GM12878 (cell line): ENCODE data around the gene HBZ. TPM values are rescaled to one million over a fixed set of nuclear protein-coding genes. Genes with fewer than 3 reads are reported as not detected.

ENCODE experiments used
- polyA plus RNA-seq, 11 experiments: library from polyadenylated mRNA; depleted of rRNA in 4 of 11; unstranded in 6 of 11; stranded (reverse) in 5 of 11; fragments of >200 nt; fragmentation: Nextera tagmentation in 4 of 11; fragmentation: Illumina TruSeq in 1 of 11; extraction: Ambion mirVana in 4 of 11; extraction: Trizol in 1 of 11; gene quantifications; 1 replicate in 1 of 11; 2 replicates in 10 of 11; pipeline versions ENCODE4 v1.2.1 to v1.2.3, GENCODE V29; 2011 to 2016; ENCODE audit warnings: inconsistent platforms in 2 of 11, missing spikeins in 2 of 11, low read depth in 1 of 11
- total RNA-seq, 4 experiments: library from RNA; depleted of rRNA in 3 of 4; stranded (reverse); fragments of >200 nt in 3 of 4; fragmentation: Illumina TruSeq in 1 of 4; extraction: Trizol in 1 of 4; gene quantifications; 2 replicates each; pipeline versions ENCODE4 v1.2.1 to v1.2.3, GENCODE V29; 2013 to 2021
- TF ChIP-seq, protein P1 (sequence below): fragments of 450-650 bp; IDR thresholded peaks from 2 replicates; pipeline ENCODE4 v1.6.1; 2018; ENCODE audit warnings: borderline replicate concordance, mild to moderate bottlenecking; ENCODE audit not compliant: partially characterized antibody
- TF ChIP-seq, protein P2 (sequence below), 3 experiments: IDR thresholded peaks in 2 of 3; conservative IDR thresholded peaks in 1 of 3; 2 replicates each; pipeline ENCODE4 v1.5.1; 2011; ENCODE audit warnings: low read depth in 3 of 3, low read length in 3 of 3, mild to moderate bottlenecking in 3 of 3, control low read depth in 2 of 3, moderate library complexity in 2 of 3, inconsistent platforms in 1 of 3, mixed read lengths in 1 of 3; ENCODE audit not compliant: control insufficient read depth in 2 of 3, insufficient read depth in 1 of 3; ENCODE audit errors: extremely low read depth in 1 of 3
- TF ChIP-seq, protein P3 (sequence below): IDR thresholded peaks from 2 replicates; pipeline ENCODE4 v1.6.1; 2012; ENCODE audit warnings: improper control_type of control experiment, low read depth, low read length; ENCODE audit not compliant: insufficient replicate concordance

Gene HBZ
- total and polyA plus RNA-seq, 10 of the 15 experiments (the other 5 are each of a cell fraction or from before 2014, with no cell fraction given): 0.49 TPM; not detected in 9

DNA sequence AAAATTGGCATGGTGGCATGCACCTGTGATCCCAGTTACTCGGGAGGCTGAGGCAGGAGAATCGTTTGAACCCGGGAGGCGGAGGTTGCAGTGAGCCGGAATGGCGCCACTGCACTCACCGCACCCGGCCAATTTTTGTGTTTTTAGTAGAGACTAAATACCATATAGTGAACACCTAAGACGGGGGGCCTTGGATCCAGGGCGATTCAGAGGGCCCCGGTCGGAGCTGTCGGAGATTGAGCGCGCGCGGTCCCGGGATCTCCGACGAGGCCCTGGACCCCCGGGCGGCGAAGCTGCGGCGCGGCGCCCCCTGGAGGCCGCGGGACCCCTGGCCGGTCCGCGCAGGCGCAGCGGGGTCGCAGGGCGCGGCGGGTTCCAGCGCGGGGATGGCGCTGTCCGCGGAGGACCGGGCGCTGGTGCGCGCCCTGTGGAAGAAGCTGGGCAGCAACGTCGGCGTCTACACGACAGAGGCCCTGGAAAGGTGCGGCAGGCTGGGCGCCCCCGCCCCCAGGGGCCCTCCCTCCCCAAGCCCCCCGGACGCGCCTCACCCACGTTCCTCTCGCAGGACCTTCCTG lies 27.7 kb downstream of the HBZ start, which contains the start of gene HBQ1 (continued):
- TF ChIP-seq, protein P1, sequence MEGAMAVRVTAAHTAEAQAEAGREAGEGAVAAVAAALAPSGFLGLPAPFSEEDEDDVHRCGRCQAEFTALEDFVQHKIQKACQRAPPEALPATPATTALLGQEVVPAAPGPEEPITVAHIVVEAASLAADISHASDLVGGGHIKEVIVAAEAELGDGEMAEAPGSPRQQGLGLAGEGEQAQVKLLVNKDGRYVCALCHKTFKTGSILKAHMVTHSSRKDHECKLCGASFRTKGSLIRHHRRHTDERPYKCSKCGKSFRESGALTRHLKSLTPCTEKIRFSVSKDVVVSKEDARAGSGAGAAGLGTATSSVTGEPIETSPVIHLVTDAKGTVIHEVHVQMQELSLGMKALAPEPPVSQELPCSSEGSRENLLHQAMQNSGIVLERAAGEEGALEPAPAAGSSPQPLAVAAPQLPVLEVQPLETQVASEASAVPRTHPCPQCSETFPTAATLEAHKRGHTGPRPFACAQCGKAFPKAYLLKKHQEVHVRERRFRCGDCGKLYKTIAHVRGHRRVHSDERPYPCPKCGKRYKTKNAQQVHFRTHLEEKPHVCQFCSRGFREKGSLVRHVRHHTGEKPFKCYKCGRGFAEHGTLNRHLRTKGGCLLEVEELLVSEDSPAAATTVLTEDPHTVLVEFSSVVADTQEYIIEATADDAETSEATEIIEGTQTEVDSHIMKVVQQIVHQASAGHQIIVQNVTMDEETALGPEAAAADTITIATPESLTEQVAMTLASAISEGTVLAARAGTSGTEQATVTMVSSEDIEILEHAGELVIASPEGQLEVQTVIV: no peak
- TF ChIP-seq, protein P2, sequence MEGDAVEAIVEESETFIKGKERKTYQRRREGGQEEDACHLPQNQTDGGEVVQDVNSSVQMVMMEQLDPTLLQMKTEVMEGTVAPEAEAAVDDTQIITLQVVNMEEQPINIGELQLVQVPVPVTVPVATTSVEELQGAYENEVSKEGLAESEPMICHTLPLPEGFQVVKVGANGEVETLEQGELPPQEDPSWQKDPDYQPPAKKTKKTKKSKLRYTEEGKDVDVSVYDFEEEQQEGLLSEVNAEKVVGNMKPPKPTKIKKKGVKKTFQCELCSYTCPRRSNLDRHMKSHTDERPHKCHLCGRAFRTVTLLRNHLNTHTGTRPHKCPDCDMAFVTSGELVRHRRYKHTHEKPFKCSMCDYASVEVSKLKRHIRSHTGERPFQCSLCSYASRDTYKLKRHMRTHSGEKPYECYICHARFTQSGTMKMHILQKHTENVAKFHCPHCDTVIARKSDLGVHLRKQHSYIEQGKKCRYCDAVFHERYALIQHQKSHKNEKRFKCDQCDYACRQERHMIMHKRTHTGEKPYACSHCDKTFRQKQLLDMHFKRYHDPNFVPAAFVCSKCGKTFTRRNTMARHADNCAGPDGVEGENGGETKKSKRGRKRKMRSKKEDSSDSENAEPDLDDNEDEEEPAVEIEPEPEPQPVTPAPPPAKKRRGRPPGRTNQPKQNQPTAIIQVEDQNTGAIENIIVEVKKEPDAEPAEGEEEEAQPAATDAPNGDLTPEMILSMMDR (IDR thresholded peaks at IDR 0.05 in 2 of 3, conservative IDR thresholded peaks at IDR 0.05 in 1 of 3; ENCODE audit: control insufficient read depth in 2 of 3, extremely low read depth in 1 of 3, insufficient read depth in 1 of 3, low read depth in 3 of 3, low read length in 3 of 3): peak in 2 of 3 experiments; percentile 17 to 33; a peak in 3 of 6 replicates
- TF ChIP-seq, protein P3, sequence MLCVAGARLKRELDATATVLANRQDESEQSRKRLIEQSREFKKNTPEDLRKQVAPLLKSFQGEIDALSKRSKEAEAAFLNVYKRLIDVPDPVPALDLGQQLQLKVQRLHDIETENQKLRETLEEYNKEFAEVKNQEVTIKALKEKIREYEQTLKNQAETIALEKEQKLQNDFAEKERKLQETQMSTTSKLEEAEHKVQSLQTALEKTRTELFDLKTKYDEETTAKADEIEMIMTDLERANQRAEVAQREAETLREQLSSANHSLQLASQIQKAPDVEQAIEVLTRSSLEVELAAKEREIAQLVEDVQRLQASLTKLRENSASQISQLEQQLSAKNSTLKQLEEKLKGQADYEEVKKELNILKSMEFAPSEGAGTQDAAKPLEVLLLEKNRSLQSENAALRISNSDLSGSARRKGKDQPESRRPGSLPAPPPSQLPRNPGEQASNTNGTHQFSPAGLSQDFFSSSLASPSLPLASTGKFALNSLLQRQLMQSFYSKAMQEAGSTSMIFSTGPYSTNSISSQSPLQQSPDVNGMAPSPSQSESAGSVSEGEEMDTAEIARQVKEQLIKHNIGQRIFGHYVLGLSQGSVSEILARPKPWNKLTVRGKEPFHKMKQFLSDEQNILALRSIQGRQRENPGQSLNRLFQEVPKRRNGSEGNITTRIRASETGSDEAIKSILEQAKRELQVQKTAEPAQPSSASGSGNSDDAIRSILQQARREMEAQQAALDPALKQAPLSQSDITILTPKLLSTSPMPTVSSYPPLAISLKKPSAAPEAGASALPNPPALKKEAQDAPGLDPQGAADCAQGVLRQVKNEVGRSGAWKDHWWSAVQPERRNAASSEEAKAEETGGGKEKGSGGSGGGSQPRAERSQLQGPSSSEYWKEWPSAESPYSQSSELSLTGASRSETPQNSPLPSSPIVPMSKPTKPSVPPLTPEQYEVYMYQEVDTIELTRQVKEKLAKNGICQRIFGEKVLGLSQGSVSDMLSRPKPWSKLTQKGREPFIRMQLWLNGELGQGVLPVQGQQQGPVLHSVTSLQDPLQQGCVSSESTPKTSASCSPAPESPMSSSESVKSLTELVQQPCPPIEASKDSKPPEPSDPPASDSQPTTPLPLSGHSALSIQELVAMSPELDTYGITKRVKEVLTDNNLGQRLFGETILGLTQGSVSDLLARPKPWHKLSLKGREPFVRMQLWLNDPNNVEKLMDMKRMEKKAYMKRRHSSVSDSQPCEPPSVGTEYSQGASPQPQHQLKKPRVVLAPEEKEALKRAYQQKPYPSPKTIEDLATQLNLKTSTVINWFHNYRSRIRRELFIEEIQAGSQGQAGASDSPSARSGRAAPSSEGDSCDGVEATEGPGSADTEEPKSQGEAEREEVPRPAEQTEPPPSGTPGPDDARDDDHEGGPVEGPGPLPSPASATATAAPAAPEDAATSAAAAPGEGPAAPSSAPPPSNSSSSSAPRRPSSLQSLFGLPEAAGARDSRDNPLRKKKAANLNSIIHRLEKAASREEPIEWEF: no peak
- TF ChIP-seq, all 136 proteins: peak for 2
